SK-N-SH treated with all-trans-retinoic acid at 6 μM for 48 hours (cell line): ENCODE data around the gene PPP6R2.

Source experiments
- ATAC-seq: fragments of 200-7000 bp; cut with Tn5 transposase; 3 replicates; pipeline ENCODE4 v1.9.1; 2020; ENCODE audit warnings: mild to moderate bottlenecking, moderate library complexity
- ARNTL ChIP-seq: fragments of 450-650 bp; formaldehyde crosslinking; IDR thresholded peaks from 2 replicates; pipeline ENCODE4 v1.5.0; 2020; ENCODE audit warnings: low read depth, mild to moderate bottlenecking, moderate library complexity, borderline replicate concordance
- BACH2 ChIP-seq: fragments of 250-450 bp; sonication (Bioruptor Pico); IDR thresholded peaks from 2 replicates; pipeline ENCODE4 v1.9.0; 2021; ENCODE audit warnings: mild to moderate bottlenecking, borderline replicate concordance
- CREB5 ChIP-seq: fragments of 250-450 bp; sonication (Bioruptor Pico); IDR thresholded peaks from 2 replicates; pipeline ENCODE4 v1.5.1; 2020; ENCODE audit warnings: low read depth, mild to moderate bottlenecking, moderate library complexity
- CSDC2 ChIP-seq: fragments of 250-450 bp; sonication (Bioruptor Pico); IDR thresholded peaks from 2 replicates; pipeline ENCODE4 v1.5.0; 2020; ENCODE audit warnings: mild to moderate bottlenecking, moderate library complexity
- CSRNP3 ChIP-seq: fragments of 250-450 bp; sonication (Bioruptor Pico); IDR thresholded peaks from 2 replicates; pipeline ENCODE4 v1.5.1; 2021; ENCODE audit warnings: mild to moderate bottlenecking, moderate library complexity
- ESRRG ChIP-seq: fragments of 250-450 bp; sonication (Bioruptor Pico); IDR thresholded peaks from 2 replicates; pipeline ENCODE4 v1.6.1; 2021; ENCODE audit warnings: mild to moderate bottlenecking
- GLIS3 ChIP-seq: fragments of 250-450 bp; sonication (Bioruptor Pico); IDR thresholded peaks from 2 replicates; pipeline ENCODE4 v1.5.0; 2020; ENCODE audit warnings: mild to moderate bottlenecking, moderate library complexity
- ISL1 ChIP-seq: fragments of 250-450 bp; sonication (Bioruptor Pico); IDR thresholded peaks from 2 replicates; pipeline ENCODE4 v2.1.2; 2022; ENCODE audit warnings: mild to moderate bottlenecking, moderate library complexity
- OSR1 ChIP-seq: fragments of 250-450 bp; sonication (Bioruptor Pico); IDR thresholded peaks from 2 replicates; pipeline ENCODE4 v1.8.0; 2022; ENCODE audit warnings: moderate library complexity, mild to moderate bottlenecking, inconsistent platforms
- PATZ1 ChIP-seq: fragments of 250-450 bp; sonication (Bioruptor Pico); IDR thresholded peaks from 2 replicates; pipeline ENCODE4 v1.8.0; 2020; ENCODE audit warnings: mild to moderate bottlenecking, moderate library complexity, borderline replicate concordance
- POU6F1 ChIP-seq: fragments of 250-450 bp; sonication (Bioruptor Pico); IDR thresholded peaks from 2 replicates; pipeline ENCODE4 v1.8.0; 2021; ENCODE audit warnings: low read depth, mild to moderate bottlenecking, moderate library complexity, borderline replicate concordance
- RARB ChIP-seq: fragments of 250-450 bp; sonication (Bioruptor Pico); IDR thresholded peaks from 2 replicates; pipeline ENCODE4 v1.8.0; 2021; ENCODE audit warnings: mild to moderate bottlenecking, moderate library complexity
- TOX ChIP-seq: fragments of 250-450 bp; sonication (Bioruptor Pico); IDR thresholded peaks from 2 replicates; pipeline ENCODE4 v1.8.0; 2021; ENCODE audit warnings: mild to moderate bottlenecking, moderate library complexity, borderline replicate concordance
- TSHZ2 ChIP-seq: fragments of 250-450 bp; sonication (Bioruptor Pico); IDR thresholded peaks from 2 replicates; pipeline ENCODE4 v1.5.0; 2020; ENCODE audit warnings: mild to moderate bottlenecking, moderate library complexity
- ZC3H10 ChIP-seq: fragments of 250-450 bp; sonication (Bioruptor Pico); IDR thresholded peaks from 2 replicates; pipeline ENCODE4 v1.5.1; 2021; ENCODE audit warnings: mild to moderate bottlenecking, moderate library complexity
- ZFP3 ChIP-seq: fragments of 250-450 bp; sonication (Bioruptor Pico); IDR thresholded peaks from 2 replicates; pipeline ENCODE4 v1.5.0; 2020; ENCODE audit warnings: mild to moderate bottlenecking, moderate library complexity
- ZFP30 ChIP-seq: fragments of 450-650 bp; formaldehyde crosslinking; IDR thresholded peaks from 2 replicates; pipeline ENCODE4 v1.5.0; 2022; ENCODE audit warnings: mild to moderate bottlenecking, moderate library complexity
- ZNF565 ChIP-seq: fragments of 450-650 bp; formaldehyde crosslinking; conservative IDR thresholded peaks from 2 replicates; pipeline ENCODE4 v1.5.0; 2020; ENCODE audit warnings: low read depth, mild to moderate bottlenecking, moderate library complexity
- ZNF70 ChIP-seq: fragments of 450-650 bp; formaldehyde crosslinking; IDR thresholded peaks from 2 replicates; pipeline ENCODE4 v1.5.0; 2020; ENCODE audit warnings: mild to moderate bottlenecking, moderate library complexity
- ZNF8 ChIP-seq: fragments of 450-650 bp; formaldehyde crosslinking; IDR thresholded peaks from 2 replicates; pipeline ENCODE4 v1.5.0; 2020; ENCODE audit warnings: mild to moderate bottlenecking, moderate library complexity

Gene PPP6R2

GRCh38 chr22:50312371-50312770 lies 30.8 kb upstream of the PPP6R2 start:
- ATAC-seq = no peak

GRCh38 chr22:50313021-50313420 lies 30.1 kb upstream of the PPP6R2 start:
- TF ChIP-seq GLIS3 (CRISPR knock-in tag) (no peak), OSR1 (no peak), CSDC2 (CRISPR knock-in tag) (no peak), ZFP30 (CRISPR knock-in tag) (no peak)
- ATAC-seq = no peak

More at GRCh38 chr22:50312371-50312770, 30.8 kb upstream of the PPP6R2 start:
- no peak for TF ChIP-seq CREB5
- no peak for TF ChIP-seq ZC3H10 (CRISPR knock-in tag)
- no peak for TF ChIP-seq PATZ1 (CRISPR knock-in tag)
- TF ChIP-seq ZNF70 (CRISPR knock-in tag) = no peak
- TF ChIP-seq CSDC2 (CRISPR knock-in tag) = no peak
- no peak for TF ChIP-seq ESRRG (CRISPR knock-in tag)
- TF ChIP-seq ZFP30 (CRISPR knock-in tag) = no peak
- TF ChIP-seq POU6F1 (CRISPR knock-in tag) = no peak
- no peak for TF ChIP-seq ZNF565 (CRISPR knock-in tag)
- no peak for TF ChIP-seq TSHZ2 (CRISPR knock-in tag)
- TF ChIP-seq ARNTL (CRISPR knock-in tag) = no peak
- no peak for TF ChIP-seq ISL1 (CRISPR knock-in tag)
- TF ChIP-seq TOX (CRISPR knock-in tag) = no peak
- no peak for TF ChIP-seq ZNF8
- no peak for TF ChIP-seq BACH2

GRCh38 chr22:50313600-50313999 lies 29.5 kb upstream of the PPP6R2 start:
- TF ChIP-seq OSR1 = no peak
- TF ChIP-seq PATZ1 (CRISPR knock-in tag) = no peak
- no peak for TF ChIP-seq TOX (CRISPR knock-in tag)
- no peak for TF ChIP-seq BACH2
- TF ChIP-seq RARB (CRISPR knock-in tag) = no peak
- TF ChIP-seq ZNF565 (CRISPR knock-in tag) = no peak
- no peak for TF ChIP-seq GLIS3 (CRISPR knock-in tag)
- TF ChIP-seq ARNTL (CRISPR knock-in tag) = no peak
- no peak for TF ChIP-seq CSRNP3
- no peak for TF ChIP-seq ISL1 (CRISPR knock-in tag)
- no peak for TF ChIP-seq ZNF8
- TF ChIP-seq POU6F1 (CRISPR knock-in tag) = no peak
- TF ChIP-seq ZFP3 (CRISPR knock-in tag) = no peak
- TF ChIP-seq ZFP30 (CRISPR knock-in tag) = no peak
- ATAC-seq = no peak
